Testis (tissue), 3 donors: ENCODE results near the gene PTPRN2. TPM values are rescaled to one million over a fixed set of nuclear protein-coding genes. Genes with fewer than 3 reads are reported as not detected.

Experiments used
- DNase-seq: peaks from one replicate; pipeline ENCODE4 v3.0.0-alpha.2; 2019
- H3K27ac ChIP-seq, 2 donors: fragments of 200-600 bp; sonication (generic); one replicate each; pipeline ENCODE4 v1.5.1; 2019
- H3K27me3 ChIP-seq: fragments of 200-600 bp; sonication (generic); one replicate; pipeline ENCODE4 v1.5.1; 2019
- H3K36me3 ChIP-seq: fragments of 200-600 bp; sonication (generic); one replicate; pipeline ENCODE4 v1.5.1; 2017; ENCODE audit warnings: low read depth; ENCODE audit errors: missing control alignments
- H3K4me1 ChIP-seq: fragments of 200-600 bp; sonication (generic); one replicate; pipeline ENCODE4 v1.5.1; 2019
- H3K4me3 ChIP-seq, 2 donors: fragments of 200-600 bp; sonication (generic); one replicate each; pipeline ENCODE4 v1.5.1; 2017 to 2019
- H3K9me3 ChIP-seq: fragments of 200-600 bp; sonication (generic); one replicate; pipeline ENCODE4 v1.5.1; 2017
- POLR2A ChIP-seq: fragments of 450-650 bp; IDR thresholded peaks from one replicate; pipeline ENCODE4 v1.6.1; 2017; ENCODE audit warnings: antibody characterized with exemption, mild to moderate bottlenecking, moderate library complexity
- whole genome bisulfite sequencing, 2 donors: methylation state at CpG; one replicate each; pipeline ENCODE4 v1.1.5; 2018; 5-methylcytosine and 5-hydroxymethylcytosine counted together
- intact Hi-C: fragments of 100-400 bp; cut with DNase I; formaldehyde crosslinking; loops from one replicate; pipeline ENCODE4 v1.15.1; 2023; ENCODE audit warnings: low total_unique reads
- polyA plus RNA-seq: library from polyadenylated mRNA; stranded (reverse); fragments of 350-450 nt; fragmentation: Illumina TruSeq; extraction: RNeasy Lipid Tissue Mini Kit (QIAGEN cat#74804); gene quantifications from one replicate; pipeline ENCODE4 v1.2.3, GENCODE V29; 2014; ENCODE audit warnings: low read depth, low replicate concordance; ENCODE audit not compliant: insufficient read depth
- total RNA-seq, 2 donors: library from RNA; depleted of rRNA; stranded (reverse); fragments of >200 nt; gene quantifications; one replicate each; pipeline ENCODE4 v1.2.3, GENCODE V29; 2016
- TF ChIP-seq, protein P1 (sequence below), 3 experiments: fragments of 450-650 bp in 2 of 3; fragments of 200-600 bp in 1 of 3; sonication (generic) in 1 of 3; IDR thresholded peaks; one replicate each; pipeline ENCODE4 v1.5.1; 2016 to 2019; ENCODE audit warnings: antibody characterized with exemption in 3 of 3, mild to moderate bottlenecking in 2 of 3, moderate library complexity in 1 of 3

PTPRN2 gene
- total and polyA plus RNA-seq, 3 donors from 2014 or later, result 9.3 to 10.8 (median 9.8) TPM

DNA sequence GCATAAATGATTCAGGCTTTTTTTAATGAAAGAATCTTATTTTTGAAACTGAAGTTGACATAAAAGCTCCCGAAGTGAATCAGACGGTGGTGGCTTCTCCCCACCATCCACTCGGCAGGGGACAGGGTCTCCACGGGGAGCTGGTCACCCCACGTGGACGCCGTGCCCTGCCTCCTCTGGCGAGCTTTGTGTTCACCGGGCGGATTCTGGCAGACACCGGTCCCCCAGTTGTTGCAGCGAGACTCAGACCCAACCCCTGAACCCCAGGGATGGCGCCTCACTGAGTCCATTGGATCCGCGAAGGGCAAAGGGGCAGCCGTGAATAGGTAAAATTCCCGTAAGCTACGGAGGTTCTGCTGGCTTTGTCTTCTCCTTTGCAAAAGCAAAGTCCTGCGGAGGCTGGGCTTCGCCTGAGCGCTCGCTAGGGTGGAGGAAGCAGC, 38.4 kb downstream of the PTPRN2 start:
- intact Hi-C loops, result no loop called here
- H3K36me3 ChIP-seq, result no peaks in the 10 kb centered on the region
- TF ChIP-seq, protein P1, sequence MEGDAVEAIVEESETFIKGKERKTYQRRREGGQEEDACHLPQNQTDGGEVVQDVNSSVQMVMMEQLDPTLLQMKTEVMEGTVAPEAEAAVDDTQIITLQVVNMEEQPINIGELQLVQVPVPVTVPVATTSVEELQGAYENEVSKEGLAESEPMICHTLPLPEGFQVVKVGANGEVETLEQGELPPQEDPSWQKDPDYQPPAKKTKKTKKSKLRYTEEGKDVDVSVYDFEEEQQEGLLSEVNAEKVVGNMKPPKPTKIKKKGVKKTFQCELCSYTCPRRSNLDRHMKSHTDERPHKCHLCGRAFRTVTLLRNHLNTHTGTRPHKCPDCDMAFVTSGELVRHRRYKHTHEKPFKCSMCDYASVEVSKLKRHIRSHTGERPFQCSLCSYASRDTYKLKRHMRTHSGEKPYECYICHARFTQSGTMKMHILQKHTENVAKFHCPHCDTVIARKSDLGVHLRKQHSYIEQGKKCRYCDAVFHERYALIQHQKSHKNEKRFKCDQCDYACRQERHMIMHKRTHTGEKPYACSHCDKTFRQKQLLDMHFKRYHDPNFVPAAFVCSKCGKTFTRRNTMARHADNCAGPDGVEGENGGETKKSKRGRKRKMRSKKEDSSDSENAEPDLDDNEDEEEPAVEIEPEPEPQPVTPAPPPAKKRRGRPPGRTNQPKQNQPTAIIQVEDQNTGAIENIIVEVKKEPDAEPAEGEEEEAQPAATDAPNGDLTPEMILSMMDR (IDR thresholded peaks at IDR 0.05), result no peak
- no peak for TF ChIP-seq POLR2A
- no peak overlapping the region for H3K4me3 ChIP-seq
- H3K27me3 ChIP-seq, result no peaks in the 10 kb centered on the region
- no peak for DNase-seq
- H3K27ac ChIP-seq, result no peak overlapping the region
- H3K9me3 ChIP-seq, result no peaks in the 10 kb centered on the region
- H3K4me1 ChIP-seq, result no peaks in the 10 kb centered on the region
- 45 to 50% methylated on average over 10 to 22 of the region's 22 CpGs for WGBS, 2 donors

DNA sequence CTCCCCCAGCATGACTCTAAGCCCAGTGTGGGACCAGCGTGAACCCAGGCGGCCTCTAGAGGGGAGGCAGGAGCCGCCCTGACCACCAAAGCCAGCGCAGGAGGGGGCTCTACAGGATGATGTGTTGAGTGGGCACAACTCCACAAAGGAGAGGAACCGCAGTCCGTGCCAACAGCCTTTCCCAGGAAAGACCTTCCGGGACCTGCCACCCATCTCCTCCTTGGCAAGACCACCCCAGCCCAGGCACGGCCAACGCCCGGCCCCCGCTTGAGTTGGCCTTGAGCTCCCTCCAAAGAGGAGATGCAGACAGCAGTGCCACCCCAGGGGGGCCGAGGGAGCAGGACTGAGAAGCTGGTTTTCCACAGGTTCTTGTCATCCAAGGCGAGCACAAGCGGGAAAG, 38.9 kb downstream of the PTPRN2 start:
- no peak for DNase-seq
- 85 to 87% methylated on average over 14 of the region's 14 CpGs for WGBS, 2 donors
- no peak for TF ChIP-seq POLR2A
- TF ChIP-seq, protein P1 (IDR thresholded peaks at IDR 0.05), result no peak
- Histone ChIP-seq H3K36me3 (no peaks in the 10 kb centered on the region), H3K27ac (no peak overlapping the region), H3K9me3 (no peaks in the 10 kb centered on the region), H3K4me3 (no peak overlapping the region), H3K4me1 (no peaks in the 10 kb centered on the region), H3K27me3 (no peaks in the 10 kb centered on the region)
- intact Hi-C loops, result no loop called here

DNA sequence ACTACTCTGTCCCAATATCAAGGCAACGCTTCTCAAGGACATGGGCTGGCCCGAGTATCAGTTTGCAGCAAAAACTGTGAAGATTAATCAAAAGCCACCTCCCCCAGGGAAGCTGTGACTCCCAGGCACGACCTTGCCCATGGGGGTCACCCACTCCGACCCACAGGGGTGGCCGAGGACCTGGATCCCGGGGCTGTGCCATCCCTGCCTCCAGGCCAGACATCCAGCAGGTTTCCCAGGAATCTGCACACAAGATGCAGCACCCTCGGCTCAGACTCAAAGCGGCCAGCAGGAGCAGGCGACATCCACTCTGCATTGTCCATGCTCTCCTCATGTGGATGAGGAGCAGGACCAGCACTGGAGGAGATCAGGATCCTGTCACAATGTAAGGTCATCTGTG, 39.8 kb downstream of the PTPRN2 start:
- no peaks in the 10 kb centered on the region for H3K9me3 ChIP-seq
- intact Hi-C loops, result no loop called here
- no peak overlapping the region for H3K4me3 ChIP-seq
- 62 to 89% methylated on average over 8 to 9 of the region's 9 CpGs for WGBS, 2 donors
- no peak for DNase-seq
- no peak overlapping the region for H3K27ac ChIP-seq
- no peaks in the 10 kb centered on the region for H3K4me1 ChIP-seq
- no peaks in the 10 kb centered on the region for H3K27me3 ChIP-seq
- no peaks in the 10 kb centered on the region for H3K36me3 ChIP-seq
- no peak for TF ChIP-seq POLR2A
- TF ChIP-seq, protein P1 (IDR thresholded peaks at IDR 0.05), result no peak

DNA sequence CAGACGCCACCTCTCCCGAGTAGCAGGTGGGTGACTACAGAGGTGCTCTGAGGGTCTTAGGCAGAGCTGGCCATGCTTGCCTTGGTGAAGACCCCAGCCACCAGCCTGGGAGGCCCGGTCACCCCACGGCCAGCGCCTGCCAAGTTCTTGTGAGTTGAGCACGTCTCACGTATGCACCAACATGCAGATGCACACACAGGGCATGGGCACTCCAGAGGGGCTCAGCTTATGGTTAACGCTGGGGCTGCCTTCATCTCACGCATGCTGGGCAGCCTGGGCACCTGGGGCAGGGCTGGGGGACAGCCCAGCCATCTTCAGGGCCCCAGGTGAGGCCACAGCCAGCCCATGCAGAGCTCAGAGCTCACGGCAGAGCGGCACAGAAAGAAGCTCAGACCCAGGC, 41.0 kb downstream of the PTPRN2 start:
- TF ChIP-seq, protein P1 (IDR thresholded peaks at IDR 0.05), result no peak
- TF ChIP-seq POLR2A, result no peak
- no peaks in the 10 kb centered on the region for H3K9me3 ChIP-seq
- H3K36me3 ChIP-seq, result no peaks in the 10 kb centered on the region
- no peak overlapping the region for H3K4me3 ChIP-seq
- DNase-seq, result no peak
- intact Hi-C loops, result no loop called here
- WGBS, 2 donors, result 96 to 98% methylated on average over 9 to 11 of the region's 11 CpGs
- H3K27ac ChIP-seq, result no peak overlapping the region
- H3K4me1 ChIP-seq, result no peaks in the 10 kb centered on the region
- no peaks in the 10 kb centered on the region for H3K27me3 ChIP-seq

DNA sequence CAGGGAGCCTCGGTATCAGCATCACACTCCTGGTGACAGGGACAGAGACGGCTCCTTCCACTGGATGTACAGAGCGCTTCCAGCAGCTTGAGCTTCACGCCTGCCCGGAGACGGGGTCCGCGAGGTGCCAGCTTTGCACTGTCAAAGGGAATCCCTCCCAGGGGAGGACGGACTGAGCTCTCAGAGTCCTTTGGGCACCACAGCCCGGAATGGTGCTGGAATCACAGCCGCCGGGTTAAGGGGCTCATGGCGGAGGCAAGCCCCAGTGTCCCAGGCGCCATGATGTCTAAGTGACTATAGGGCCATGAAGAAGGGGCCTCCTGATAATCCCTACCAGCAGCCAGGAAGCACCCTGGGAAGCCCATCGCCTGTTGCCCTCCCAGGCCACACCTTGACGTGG, 41.4 kb downstream of the PTPRN2 start:
- Histone ChIP-seq H3K27me3 (no peaks in the 10 kb centered on the region), H3K9me3 (no peaks in the 10 kb centered on the region), H3K4me1 (no peaks in the 10 kb centered on the region), H3K4me3 (no peak overlapping the region), H3K36me3 (no peaks in the 10 kb centered on the region), H3K27ac (no peak overlapping the region)
- no peak for TF ChIP-seq POLR2A
- TF ChIP-seq, protein P1 (IDR thresholded peaks at IDR 0.05), result no peak
- DNase-seq, result no peak
- 87 to 93% methylated on average over 4 to 16 of the region's 16 CpGs for WGBS, 2 donors
- intact Hi-C loops, result no loop called here
